PC-3 (cell line): ENCODE results near the gene SLC38A9. TPM values are rescaled to one million over a fixed set of nuclear protein-coding genes. Genes with fewer than 3 reads are reported as not detected.

Source experiments
- ATAC-seq: fragments of 200-7000 bp; cut with Tn5 transposase; 2 replicates; pipeline ENCODE4 v1.9.1; 2020; ENCODE audit warnings: mild to moderate bottlenecking, moderate library complexity
- BruUV-seq: library from RNA; stranded (reverse); fragments of 400-500 nt; replicated peaks from 2 replicates; lab custom pipeline; 2021; lab: Mats Ljungman, UMichigan
- CTCF ChIA-PET: fragments of 300-600 bp; sonication (Branson Sonifier 250); formaldehyde crosslinking; loops from one replicate; lab custom pipeline; 2022; ENCODE audit warnings: antibody characterized with exemption; lab: Charles Lee
- POLR2A ChIA-PET: fragments of 300-600 bp; sonication (Branson Sonifier 250); formaldehyde crosslinking; loops from one replicate; lab custom pipeline; 2022; ENCODE audit warnings: antibody characterized with exemption; ENCODE audit not compliant: unreplicated experiment; lab: Charles Lee
- DNase-seq: peaks from one replicate; pipeline ENCODE4 v3.0.0-alpha.2; 2015
- H2AFZ ChIP-seq: fragments of 300-600 bp; sonication (generic); 2 replicates; pipeline ENCODE4 v1.6.0; 2016; ENCODE audit warnings: antibody characterized with exemption, low read length
- H3F3A ChIP-seq: fragments of 300-600 bp; sonication (generic); one replicate; pipeline ENCODE4 v1.6.0; 2017; ENCODE audit warnings: antibody characterized with exemption, low read length, control low read depth, mild to moderate bottlenecking; ENCODE audit not compliant: unreplicated experiment
- H3K27ac ChIP-seq: fragments of 300-600 bp; sonication (generic); 2 replicates; pipeline ENCODE4 v1.5.1; 2016; ENCODE audit warnings: mild to moderate bottlenecking, low read length
- H3K27me3 ChIP-seq: fragments of 300-600 bp; sonication (generic); 2 replicates; pipeline ENCODE4 v1.6.1; 2016; ENCODE audit warnings: low read length, mixed read lengths
- H3K36me3 ChIP-seq: fragments of 300-600 bp; sonication (generic); 2 replicates; pipeline ENCODE4 v1.6.1; 2016; ENCODE audit warnings: low read depth, mixed run types, low read length, mixed read lengths
- H3K4me1 ChIP-seq: fragments of 300-600 bp; sonication (generic); 2 replicates; pipeline ENCODE4 v1.5.1; 2016; ENCODE audit warnings: low read length; ENCODE audit not compliant: insufficient read depth
- H3K4me2 ChIP-seq: fragments of 300-600 bp; sonication (generic); 2 replicates; pipeline ENCODE4 v1.6.0; 2016; ENCODE audit warnings: low read length
- H3K4me3 ChIP-seq: fragments of 300-600 bp; sonication (generic); 2 replicates; pipeline ENCODE4 v1.5.1; 2016; ENCODE audit warnings: mild to moderate bottlenecking, low read length, mixed read lengths
- H3K79me2 ChIP-seq: fragments of 300-600 bp; sonication (generic); 2 replicates; pipeline ENCODE4 v1.6.1; 2017; ENCODE audit warnings: low read length, mixed read lengths
- H3K9ac ChIP-seq: fragments of 300-600 bp; sonication (generic); 2 replicates; pipeline ENCODE4 v1.6.0; 2016; ENCODE audit warnings: mild to moderate bottlenecking, low read length
- H3K9me2 ChIP-seq: fragments of 300-600 bp; sonication (generic); replicated peaks from 2 replicates; pipeline ENCODE4 v1.6.1; 2016; ENCODE audit warnings: mixed run types, low read length, mixed read lengths
- H3K9me3 ChIP-seq: fragments of 300-600 bp; sonication (generic); 2 replicates; pipeline ENCODE4 v1.6.1; 2016; ENCODE audit warnings: low read length, mixed read lengths
- H4K20me1 ChIP-seq: fragments of 300-600 bp; sonication (generic); 2 replicates; pipeline ENCODE4 v1.6.1; 2016; ENCODE audit warnings: low read length, mixed read lengths
- CTCF ChIP-seq: fragments of 300-600 bp; sonication (generic); conservative IDR thresholded peaks from 2 replicates; pipeline ENCODE4 v1.5.1; 2017; ENCODE audit warnings: antibody characterized with exemption, low read depth, mild to moderate bottlenecking, low read length
- EZH2 ChIP-seq: fragments of 300-600 bp; sonication (generic); IDR thresholded peaks from one replicate; pipeline ENCODE4 v1.6.1; 2017; ENCODE audit warnings: antibody characterized with exemption, mild to moderate bottlenecking, low read length; ENCODE audit not compliant: unreplicated experiment
- EZH2phosphoT487 ChIP-seq: fragments of 300-600 bp; sonication (generic); IDR thresholded peaks from 2 replicates; pipeline ENCODE4 v1.6.1; 2018; ENCODE audit warnings: mild to moderate bottlenecking, antibody characterized with exemption, low read length, borderline replicate concordance
- intact Hi-C: fragments of 100-400 bp; cut with micrococcal nuclease; formaldehyde crosslinking; loops from 2 replicates; pipeline ENCODE4 v1.9.0; 2023
- total RNA-seq: library from RNA; depleted of rRNA; stranded (reverse); fragments of >200 nt; gene quantifications from 2 replicates; pipeline ENCODE4 v1.2.3, GENCODE V29; 2014

The SLC38A9 gene
- total RNA-seq, 1 experiment from 2014 or later, result 12.9 TPM

- DNase-seq, result peak; percentile 61
- no peaks in the 10 kb centered on the region for H4K20me1 ChIP-seq
- intact Hi-C loops, result no loop called here
- peaks cover 28% of the 10 kb centered on the region for H3K4me1 ChIP-seq
- CTCF ChIA-PET, result no interaction called here
- no peak overlapping the region for H3K9ac ChIP-seq
- TF ChIP-seq EZH2phosphoT487 (no peak), EZH2 (no peak), CTCF (no peak)
- H2AFZ ChIP-seq, result no peak overlapping the region
- H3K79me2 ChIP-seq, result no peaks in the 10 kb centered on the region
- no peak overlapping the region for H3K27ac ChIP-seq
- H3K36me3 ChIP-seq, result no peaks in the 10 kb centered on the region
- no peaks in the 10 kb centered on the region for H3K9me2 ChIP-seq
- no peaks in the 10 kb centered on the region for H3K9me3 ChIP-seq
- ATAC-seq, result no peak
- H3F3A ChIP-seq, result no peaks in the 10 kb centered on the region
- H3K4me3 ChIP-seq, result no peak overlapping the region
- no TSS peak for BruUV-seq
- H3K4me2 ChIP-seq, result no peak overlapping the region
- no peaks in the 10 kb centered on the region for H3K27me3 ChIP-seq
- POLR2A ChIA-PET, result no interaction called here
These were observed 114.8 kb downstream of the SLC38A9 start for GRCh38 chr5:55597014-55597981.

GRCh38 chr5:55594671-55595070, 117.5 kb downstream of the SLC38A9 start:
- TF ChIP-seq EZH2phosphoT487 (no peak), CTCF (no peak), EZH2 (no peak)
- intact Hi-C loops, result no loop called here
- Histone ChIP-seq H3K79me2 (no peaks in the 10 kb centered on the region), H3K9ac (no peak overlapping the region), H3K4me2 (no peak overlapping the region), H3K4me3 (no peak overlapping the region), H3K9me3 (no peaks in the 10 kb centered on the region), H2AFZ (no peak overlapping the region), H4K20me1 (no peaks in the 10 kb centered on the region), H3K4me1 (peaks cover 7% of the 10 kb centered on the region; the same call in 1 of the 2 replicates), H3K27me3 (no peaks in the 10 kb centered on the region), H3K27ac (no peak overlapping the region), H3F3A (no peaks in the 10 kb centered on the region), H3K9me2 (no peaks in the 10 kb centered on the region), H3K36me3 (no peaks in the 10 kb centered on the region)
- CTCF ChIA-PET, result no interaction called here
- POLR2A ChIA-PET, result no interaction called here
- no peak for ATAC-seq
- no TSS peak for BruUV-seq
- no peak for DNase-seq

GRCh38 chr5:55593115-55593472, 119.0 kb downstream of the SLC38A9 start:
- ATAC-seq (no peak), DNase-seq (no peak)
- H3K27ac ChIP-seq, result no peak overlapping the region
- H3K9me3 ChIP-seq, result no peaks in the 10 kb centered on the region
- H4K20me1 ChIP-seq, result no peaks in the 10 kb centered on the region
- BruUV-seq, result no TSS peak
- H3K79me2 ChIP-seq, result no peaks in the 10 kb centered on the region
- no peaks in the 10 kb centered on the region for H3K36me3 ChIP-seq
- peaks cover 7% of the 10 kb centered on the region; the same call in 1 of the 2 replicates for H3K4me1 ChIP-seq
- ChIA-PET CTCF (no interaction called here), POLR2A (no interaction called here)
- intact Hi-C loops, result no loop called here
- H2AFZ ChIP-seq, result no peak overlapping the region
- TF ChIP-seq CTCF (no peak), EZH2phosphoT487 (no peak), EZH2 (no peak)
- no peaks in the 10 kb centered on the region for H3K27me3 ChIP-seq
- no peak overlapping the region for H3K4me3 ChIP-seq
- no peak overlapping the region for H3K9ac ChIP-seq
- no peak overlapping the region for H3K4me2 ChIP-seq
- no peaks in the 10 kb centered on the region for H3F3A ChIP-seq
- H3K9me2 ChIP-seq, result no peaks in the 10 kb centered on the region
